ENCODE data around the gene SCN1B. TPM values are rescaled to one million over a fixed set of nuclear protein-coding genes. Genes with fewer than 3 reads are reported as not detected.

The SCN1B gene
- polyA plus RNA-seq, 1 donor from 2014 or later: not detected

DNA sequence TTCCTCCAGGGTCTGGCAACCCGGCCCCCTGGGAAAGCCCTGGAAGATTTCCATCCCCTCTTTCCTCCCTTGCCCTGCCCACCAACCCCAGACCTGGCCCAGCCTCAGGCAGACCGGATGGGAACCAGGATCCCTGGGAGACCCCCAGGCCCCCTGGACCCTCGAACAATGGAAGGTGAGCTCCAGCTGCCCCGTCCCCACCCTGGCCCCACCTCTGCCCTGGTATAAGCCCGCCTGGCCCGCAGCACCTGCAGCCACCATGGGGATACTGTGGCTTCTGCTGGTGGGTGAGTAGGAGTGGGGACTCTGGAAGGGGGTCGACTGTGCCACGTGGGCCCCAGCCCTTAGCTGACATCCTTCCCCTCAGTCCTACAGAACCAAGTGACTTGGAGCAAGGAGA, 43.7 kb downstream of the SCN1B start:
- Mint-ChIP-seq H3K36me3 (no peaks in the 10 kb centered on the region), H3K27ac (no peak overlapping the region), H3K4me3 (no peak overlapping the region), H3K9me3 (no peaks in the 10 kb centered on the region), H3K4me1 (peaks cover 15 to 18% (median 17%) of the 10 kb centered on the region in 3 donors), H3K27me3 (no peaks in the 10 kb centered on the region)

DNA sequence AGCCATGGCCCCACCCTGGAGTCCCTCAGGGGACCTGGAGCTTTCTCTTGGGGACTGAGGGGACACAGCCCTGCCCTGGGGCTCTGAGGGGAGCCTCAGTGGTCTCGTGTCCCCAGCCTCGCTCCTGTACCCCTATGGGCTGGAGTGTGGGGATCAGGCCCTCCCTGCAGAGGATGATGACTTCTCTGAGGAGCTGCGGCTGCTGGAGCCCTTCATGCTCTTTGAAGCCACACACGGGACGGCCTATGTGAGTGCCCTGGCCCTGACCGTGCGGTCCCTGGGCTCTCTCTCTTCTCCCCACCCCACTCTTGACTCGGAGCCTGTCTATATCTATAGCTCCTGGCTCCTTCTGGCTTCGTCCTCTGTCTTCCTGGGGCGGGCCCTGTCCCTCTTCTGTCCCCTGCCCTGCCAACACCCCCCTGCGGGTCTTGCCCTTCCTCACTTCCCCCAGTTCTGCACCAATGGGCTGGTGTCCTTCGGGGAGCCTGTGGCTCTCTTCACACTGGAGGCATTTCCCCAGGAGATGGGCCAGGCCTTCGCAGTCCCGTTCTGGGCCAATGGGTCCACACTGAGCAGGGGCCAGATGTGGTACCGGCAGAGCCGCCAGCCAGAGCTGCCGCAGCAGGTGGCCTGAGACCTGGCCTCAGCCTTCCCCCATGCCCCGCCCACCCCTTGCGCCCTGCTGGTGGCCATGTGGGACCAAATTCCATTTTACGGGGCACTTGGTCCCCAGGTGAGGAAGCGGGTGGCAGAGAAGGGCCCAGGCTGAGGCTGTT, 44.3 kb downstream of the SCN1B start:
- H3K36me3 Mint-ChIP-seq: peaks cover 3% of the 10 kb centered on the region
- H3K9me3 Mint-ChIP-seq: no peaks in the 10 kb centered on the region
- no peak overlapping the region for H3K4me3 Mint-ChIP-seq
- peaks cover 10 to 15% (median 15%) of the 10 kb centered on the region in 3 donors for H3K4me1 Mint-ChIP-seq
- H3K27ac Mint-ChIP-seq: no peak overlapping the region
- no peaks in the 10 kb centered on the region for H3K27me3 Mint-ChIP-seq

DNA sequence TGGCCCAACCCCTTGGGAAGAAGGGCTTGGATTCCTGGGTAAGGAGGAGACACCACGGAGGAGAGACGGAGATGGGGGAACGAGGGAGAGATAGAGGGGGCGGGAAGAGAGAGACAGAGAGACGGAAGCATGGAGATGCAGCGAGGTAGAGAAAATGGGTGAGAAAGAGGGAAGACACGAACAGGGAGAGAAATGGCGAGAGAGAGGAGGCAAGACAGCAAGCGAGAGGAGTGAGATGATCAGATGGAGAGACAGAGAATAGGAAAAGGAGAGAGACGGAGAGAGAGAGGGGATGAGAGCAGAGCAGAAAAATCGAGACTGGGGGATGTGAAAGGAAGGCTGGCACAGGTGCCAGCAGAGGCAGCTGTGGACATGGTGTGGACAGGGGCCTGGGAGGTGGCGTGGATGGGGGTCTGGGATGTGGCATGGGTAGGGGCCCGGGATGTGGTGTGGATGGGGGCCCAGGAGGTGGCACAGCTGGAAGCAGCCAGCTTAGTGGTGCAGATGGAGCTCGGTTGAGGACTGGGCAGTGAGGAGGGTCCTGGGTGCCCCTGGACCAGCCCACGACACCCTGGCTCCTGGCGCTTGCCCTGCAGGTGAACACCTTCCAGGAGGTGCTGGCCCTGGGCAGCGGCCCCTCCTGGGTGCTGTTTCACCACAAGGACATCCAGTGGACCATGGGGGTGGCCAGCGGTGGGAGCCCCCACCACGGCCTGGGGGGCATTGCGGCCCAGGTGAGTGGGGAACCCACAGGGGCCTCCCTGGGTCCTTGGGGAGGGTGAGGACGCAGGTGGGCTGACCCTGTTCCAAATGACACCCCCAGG, 45.1 kb downstream of the SCN1B start:
- Mint-ChIP-seq H3K27ac (peak overlapping the region in 1 of 3 donors; percentile 14), H3K27me3 (no peaks in the 10 kb centered on the region), H3K9me3 (no peaks in the 10 kb centered on the region), H3K36me3 (peaks cover 3% of the 10 kb centered on the region), H3K4me3 (no peak overlapping the region), H3K4me1 (peaks cover 7 to 14% (median 11%) of the 10 kb centered on the region in 3 donors)

GRCh38 chr19:35076026-35076370, 45.7 kb downstream of the SCN1B start:
- Mint-ChIP-seq H3K27ac (no peak overlapping the region), H3K27me3 (no peaks in the 10 kb centered on the region), H3K36me3 (peaks cover 3% of the 10 kb centered on the region), H3K4me3 (no peak overlapping the region), H3K9me3 (no peaks in the 10 kb centered on the region), H3K4me1 (peaks cover 7 to 14% (median 11%) of the 10 kb centered on the region in 3 donors)

DNA sequence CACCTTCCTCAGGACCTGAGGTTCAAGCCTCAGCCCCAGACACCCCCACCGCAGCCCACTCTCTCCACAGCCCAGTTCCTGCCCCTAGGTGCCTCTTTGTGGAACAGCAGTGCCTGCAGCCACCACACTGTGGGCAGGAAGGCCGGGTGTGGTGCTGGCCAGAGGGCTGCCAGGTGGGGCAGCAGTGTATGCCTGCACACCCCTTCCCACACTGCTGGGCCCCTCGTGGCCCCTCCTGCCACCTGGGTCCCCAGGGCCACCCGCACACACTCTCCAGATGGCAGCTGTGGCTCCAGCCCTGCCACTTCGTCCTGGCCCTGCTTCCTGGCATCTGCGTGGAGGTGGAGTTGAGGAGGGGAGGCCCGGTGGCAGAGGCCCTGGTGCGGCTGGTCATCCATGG, 46.4 kb downstream of the SCN1B start:
- Mint-ChIP-seq H3K36me3 (peaks cover 3% of the 10 kb centered on the region), H3K4me1 (peaks cover 7 to 14% (median 11%) of the 10 kb centered on the region in 3 donors), H3K9me3 (no peaks in the 10 kb centered on the region), H3K4me3 (no peak overlapping the region), H3K27me3 (no peaks in the 10 kb centered on the region), H3K27ac (no peak overlapping the region)

GRCh38 chr19:35077411-35078223, 47.3 kb downstream of the SCN1B start:
- no peaks in the 10 kb centered on the region for H3K27me3 Mint-ChIP-seq
- peaks cover 9 to 14% (median 11%) of the 10 kb centered on the region in 3 donors for H3K4me1 Mint-ChIP-seq
- no peak overlapping the region for H3K4me3 Mint-ChIP-seq
- H3K36me3 Mint-ChIP-seq: peaks cover 3% of the 10 kb centered on the region
- peak overlapping the region in 1 of 3 donors; percentile 32 for H3K27ac Mint-ChIP-seq
- H3K9me3 Mint-ChIP-seq: no peaks in the 10 kb centered on the region

DNA sequence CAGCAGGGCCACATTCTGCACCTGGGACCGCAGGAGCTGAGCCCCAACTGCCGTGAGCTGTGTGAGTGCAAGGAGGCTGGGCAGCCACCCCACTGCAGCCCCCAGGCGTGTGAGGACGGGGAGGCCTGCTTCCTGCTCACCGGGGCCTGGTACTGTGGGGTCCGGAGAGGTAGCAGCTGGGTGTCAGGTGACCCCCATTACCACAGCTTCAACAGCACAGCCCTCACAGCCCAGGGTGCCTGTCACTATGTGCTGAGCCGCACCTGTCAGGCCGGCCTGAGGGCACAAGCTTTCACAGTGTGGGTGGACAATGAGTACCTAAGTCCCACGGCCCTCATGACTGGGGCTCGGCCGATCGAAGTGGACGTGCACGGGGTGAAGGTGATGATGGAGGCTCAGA, 49.6 kb downstream of the SCN1B start:
- Mint-ChIP-seq H3K27ac (no peak overlapping the region), H3K27me3 (no peaks in the 10 kb centered on the region), H3K4me1 (peaks cover 26 to 30% (median 28%) of the 10 kb centered on the region in 3 donors), H3K36me3 (peaks cover 3% of the 10 kb centered on the region), H3K9me3 (no peaks in the 10 kb centered on the region), H3K4me3 (peak overlapping the region in 1 of 4 donors; percentile 51)

DNA sequence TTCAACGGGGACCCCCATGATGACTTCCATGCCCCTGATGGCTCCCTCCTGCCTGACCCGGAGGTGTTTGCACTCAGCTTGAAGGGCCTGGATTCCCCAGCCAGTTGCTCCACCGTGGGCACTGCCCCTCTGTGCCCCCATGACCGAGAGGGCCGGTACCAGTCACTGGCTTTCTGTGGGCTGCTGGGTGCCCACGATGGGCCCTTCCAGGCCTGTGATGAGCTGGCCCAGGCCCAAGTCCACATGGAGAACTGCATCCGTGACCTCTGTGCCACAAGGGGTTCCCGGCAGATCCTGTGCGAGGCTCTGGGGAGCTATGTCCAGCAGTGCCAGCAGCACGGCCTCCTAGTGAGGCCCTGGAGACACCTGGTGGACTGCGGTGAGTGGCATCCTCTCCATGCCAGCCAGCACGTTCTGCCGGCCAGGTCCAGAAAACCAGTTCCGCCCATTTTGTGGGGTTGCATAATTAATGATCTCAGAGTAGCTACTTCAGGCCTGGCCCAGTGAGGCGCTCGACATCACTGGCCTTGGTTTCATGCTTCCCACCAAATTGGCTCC, 50.4 kb downstream of the SCN1B start:
- Mint-ChIP-seq H3K27ac (no peak overlapping the region), H3K9me3 (no peaks in the 10 kb centered on the region), H3K4me3 (no peak overlapping the region), H3K36me3 (peaks cover 3% of the 10 kb centered on the region), H3K4me1 (peaks cover 28 to 31% (median 31%) of the 10 kb centered on the region in 3 donors), H3K27me3 (no peaks in the 10 kb centered on the region)

- H3K36me3 Mint-ChIP-seq: peaks cover 3% of the 10 kb centered on the region
- no peaks in the 10 kb centered on the region for H3K27me3 Mint-ChIP-seq
- H3K27ac Mint-ChIP-seq: no peak overlapping the region
- no peak overlapping the region for H3K4me3 Mint-ChIP-seq
- H3K4me1 Mint-ChIP-seq: peaks cover 33 to 36% (median 36%) of the 10 kb centered on the region in 3 donors
- no peaks in the 10 kb centered on the region for H3K9me3 Mint-ChIP-seq
Measured at GRCh38 chr19:35081201-35081600, 50.9 kb downstream of the SCN1B start.

DNA sequence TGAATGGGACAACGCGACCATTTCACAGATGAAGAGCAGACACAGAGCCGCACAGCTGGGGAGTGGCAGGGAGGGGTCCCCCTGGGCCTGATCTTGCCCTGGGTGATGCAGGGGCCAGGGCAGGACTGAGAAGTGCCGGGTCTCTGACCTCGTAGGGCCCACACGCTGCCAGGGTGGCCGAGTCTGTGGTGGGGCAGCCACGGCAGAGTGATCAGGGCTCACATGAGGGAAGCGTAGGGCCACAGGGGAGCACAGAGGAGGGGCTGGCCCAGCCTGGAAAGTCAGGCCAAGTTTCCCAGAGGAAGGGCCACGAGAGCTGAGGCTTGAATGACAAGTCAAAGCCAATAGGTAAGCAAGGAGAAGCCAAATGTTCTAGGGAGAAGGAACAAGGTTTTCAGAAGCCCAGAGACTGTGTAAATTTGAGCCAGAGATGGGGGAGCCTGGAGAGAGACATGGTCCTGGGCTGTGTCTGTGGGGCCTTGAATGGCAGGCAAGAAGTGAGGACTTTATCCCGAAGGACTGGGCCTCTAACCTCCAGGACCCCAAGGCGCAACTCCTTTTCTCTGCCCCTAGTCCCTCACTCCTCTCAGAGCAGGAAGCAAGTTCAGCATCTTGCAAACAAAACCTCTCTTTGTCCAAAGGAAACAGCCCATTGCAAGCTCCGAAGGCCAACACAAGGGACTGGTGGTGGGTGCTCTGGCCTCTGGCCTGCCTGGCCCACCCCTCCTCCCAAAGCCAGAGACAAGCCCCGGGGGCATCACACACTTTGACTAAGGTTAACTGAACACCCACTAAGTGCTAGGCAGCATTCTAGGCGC, 53.6 kb downstream of the SCN1B start:
- Mint-ChIP-seq H3K27me3 (no peaks in the 10 kb centered on the region), H3K4me3 (peak overlapping the region; percentile 31 to 92 (median 60)), H3K9me3 (no peaks in the 10 kb centered on the region), H3K27ac (peak overlapping the region; percentile 46 to 69 (median 68)), H3K4me1 (peaks cover 36 to 42% (median 37%) of the 10 kb centered on the region in 3 donors), H3K36me3 (peaks cover 4% of the 10 kb centered on the region)

- Mint-ChIP-seq H3K4me1 (peaks cover 33 to 42% (median 35%) of the 10 kb centered on the region in 3 donors), H3K27ac (peak overlapping the region in 2 of 3 donors; percentile 8 to 68), H3K9me3 (no peaks in the 10 kb centered on the region)
Measured at GRCh38 chr19:35084509-35084762, 54.2 kb downstream of the SCN1B start.

GRCh38 chr19:35085947-35086346, 55.7 kb downstream of the SCN1B start:
- Mint-ChIP-seq H3K27me3 (peaks cover 1% of the 10 kb centered on the region), H3K4me3 (peak overlapping the region; percentile 7 to 86 (median 72)), H3K36me3 (peaks cover 1% of the 10 kb centered on the region), H3K9me3 (no peaks in the 10 kb centered on the region), H3K27ac (peak overlapping the region; percentile 74 to 95 (median 92)), H3K4me1 (peaks cover 39 to 49% (median 39%) of the 10 kb centered on the region in 3 donors)

More at GRCh38 chr19:35084509-35084762, 54.2 kb downstream of the SCN1B start:
- peak overlapping the region in 3 of 4 donors; percentile 21 to 92 (median 87) for H3K4me3 Mint-ChIP-seq
- no peaks in the 10 kb centered on the region for H3K27me3 Mint-ChIP-seq
- H3K36me3 Mint-ChIP-seq: peaks cover 2% of the 10 kb centered on the region

DNA sequence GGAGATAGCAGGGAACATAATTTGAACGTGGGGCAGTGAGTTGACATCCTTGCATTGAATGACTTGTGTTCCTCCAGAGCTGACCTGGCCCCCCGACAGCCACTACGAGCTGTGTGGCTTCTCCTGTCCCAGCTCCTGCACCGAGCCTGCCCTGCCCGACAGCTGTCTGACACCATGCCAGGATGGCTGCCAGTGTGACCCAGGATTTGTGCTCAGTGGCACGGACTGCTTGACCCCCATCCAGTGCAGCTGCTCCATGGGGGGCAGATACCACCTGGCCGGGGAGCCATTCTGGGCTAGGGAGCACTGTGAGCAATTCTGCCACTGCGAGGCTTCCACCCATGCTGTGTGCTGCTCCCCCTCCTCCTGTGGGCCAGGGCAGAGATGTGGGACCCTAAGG, 56.2 kb downstream of the SCN1B start:
- peak overlapping the region; percentile 74 to 95 (median 92) for H3K27ac Mint-ChIP-seq
- H3K4me1 Mint-ChIP-seq: peaks cover 39 to 49% (median 39%) of the 10 kb centered on the region in 3 donors
- peaks cover 1% of the 10 kb centered on the region for H3K27me3 Mint-ChIP-seq
- H3K9me3 Mint-ChIP-seq: no peaks in the 10 kb centered on the region
- H3K4me3 Mint-ChIP-seq: peak overlapping the region; percentile 7 to 86 (median 72)
- H3K36me3 Mint-ChIP-seq: peaks cover 1% of the 10 kb centered on the region

DNA sequence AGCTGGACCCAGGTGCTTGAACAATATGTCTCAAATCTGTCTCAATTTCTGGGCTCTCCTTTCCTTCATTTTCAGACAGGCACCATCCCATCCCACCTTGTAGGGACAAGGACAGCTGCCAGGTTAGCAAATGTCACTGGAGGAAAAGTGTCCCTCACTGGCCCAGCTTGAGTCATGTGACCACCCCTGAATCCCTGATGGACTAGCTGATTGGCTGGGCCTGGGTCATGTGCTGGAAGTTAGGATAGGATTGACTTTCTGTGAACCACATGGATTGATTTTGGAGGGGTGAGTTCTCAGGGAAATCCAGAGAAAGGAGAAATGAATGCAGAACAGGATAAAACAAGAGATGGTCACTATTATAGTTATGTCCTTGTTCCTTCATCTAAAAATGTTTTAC, 57.1 kb downstream of the SCN1B start:
- H3K27ac Mint-ChIP-seq: peak overlapping the region; percentile 46 to 73 (median 64)
- peaks cover 1% of the 10 kb centered on the region for H3K27me3 Mint-ChIP-seq

More for the DNA sequence above, 57.1 kb downstream of the SCN1B start:
- H3K4me1 Mint-ChIP-seq: peaks cover 39 to 49% (median 39%) of the 10 kb centered on the region in 3 donors
- H3K36me3 Mint-ChIP-seq: peaks cover 1% of the 10 kb centered on the region
- H3K9me3 Mint-ChIP-seq: no peaks in the 10 kb centered on the region
- H3K4me3 Mint-ChIP-seq: peak overlapping the region in 1 of 4 donors; percentile 70
